HG02623 (cell line): ENCODE data around the gene ZNF117.
"Not testable (repeated sequence)": the region's sequence is repeated elsewhere in the genome, so short reads cannot be mapped to it uniquely, and the experiment has no call there.

ENCODE experiments used
- ATAC-seq: cut with Tn5 transposase; IDR thresholded peaks from one replicate; pipeline ENCODE4 v1.9.1; 2021; ENCODE audit warnings: moderate library complexity; ENCODE audit not compliant: unreplicated experiment

Gene ZNF117

DNA sequence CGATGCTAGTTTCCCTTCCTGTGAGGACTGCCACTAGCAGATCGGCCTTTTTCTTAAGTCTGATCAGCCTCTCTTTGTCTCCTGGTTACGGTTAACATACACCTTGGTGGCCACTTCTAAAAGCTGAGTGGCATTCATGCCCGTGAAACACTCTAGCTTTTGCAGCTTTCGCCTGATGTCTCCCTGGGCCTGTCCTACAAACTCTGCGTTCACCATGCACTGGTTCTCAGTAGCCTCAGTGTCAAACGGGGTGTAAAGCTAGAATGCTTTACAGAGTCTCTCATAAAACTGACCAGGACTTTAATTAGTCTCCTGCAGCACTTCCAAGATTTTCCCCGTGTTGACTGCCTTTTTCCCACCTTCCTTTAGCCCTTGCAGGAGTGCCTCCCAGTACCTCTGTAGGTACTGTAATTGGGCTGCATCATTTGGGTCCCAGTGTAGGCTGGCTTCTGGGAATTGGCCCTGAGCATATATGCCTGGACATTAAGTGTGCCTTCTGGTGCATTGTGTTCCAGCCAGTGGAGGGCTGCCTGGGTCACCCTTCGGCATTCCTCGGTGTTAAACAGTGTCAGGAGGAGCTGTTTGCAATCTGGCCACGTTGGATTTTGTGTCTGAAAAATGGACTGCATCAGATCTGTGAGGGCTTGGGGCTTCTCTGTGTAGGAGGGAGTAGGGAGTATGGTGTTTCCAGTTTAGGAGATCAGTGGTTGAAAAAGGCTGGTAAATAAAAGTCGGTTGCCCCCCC lies 6.5 kb upstream of the ZNF117 start:
- ATAC-seq, result no peak

DNA sequence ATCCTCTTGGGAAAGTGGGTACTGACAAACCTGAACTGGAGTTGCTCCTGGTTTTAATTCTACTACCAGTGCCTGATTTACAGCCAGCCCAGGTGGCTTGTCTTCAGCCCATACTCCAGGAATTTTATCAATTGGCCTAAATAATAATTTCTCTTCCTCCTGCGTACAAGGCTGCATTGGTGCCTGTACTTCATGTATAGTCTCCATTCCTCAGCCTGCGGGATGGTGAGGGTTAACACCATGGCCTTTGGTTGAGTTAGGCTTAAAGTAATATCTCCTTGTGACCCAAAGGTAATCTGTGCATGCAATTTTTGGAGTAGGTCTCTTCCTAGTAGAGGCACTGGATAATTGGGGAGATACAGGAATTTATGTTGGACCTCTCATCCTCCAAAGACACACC lies 5.5 kb upstream of the ZNF117 start:
- ATAC-seq, result no peak

DNA sequence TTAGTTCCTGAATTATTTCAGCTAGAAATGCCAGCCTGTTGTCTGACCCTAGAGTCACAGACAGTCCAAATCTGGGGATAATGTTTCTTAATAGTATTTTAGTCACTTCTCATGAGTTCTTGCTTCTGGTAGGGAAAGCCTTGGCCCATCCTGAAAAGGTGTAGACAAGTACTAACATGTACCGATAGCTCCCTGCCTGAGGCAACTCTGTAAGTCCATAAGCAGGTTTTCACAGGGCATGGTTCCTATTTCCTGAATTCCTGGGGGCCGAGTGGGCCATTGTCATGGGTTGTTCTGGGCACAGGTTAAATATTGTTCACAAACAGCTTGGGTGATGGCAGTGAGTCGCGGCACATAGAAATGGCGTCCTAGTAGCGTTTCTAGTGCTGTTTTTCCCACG lies 3.1 kb upstream of the ZNF117 start:
- ATAC-seq, result no peak

DNA sequence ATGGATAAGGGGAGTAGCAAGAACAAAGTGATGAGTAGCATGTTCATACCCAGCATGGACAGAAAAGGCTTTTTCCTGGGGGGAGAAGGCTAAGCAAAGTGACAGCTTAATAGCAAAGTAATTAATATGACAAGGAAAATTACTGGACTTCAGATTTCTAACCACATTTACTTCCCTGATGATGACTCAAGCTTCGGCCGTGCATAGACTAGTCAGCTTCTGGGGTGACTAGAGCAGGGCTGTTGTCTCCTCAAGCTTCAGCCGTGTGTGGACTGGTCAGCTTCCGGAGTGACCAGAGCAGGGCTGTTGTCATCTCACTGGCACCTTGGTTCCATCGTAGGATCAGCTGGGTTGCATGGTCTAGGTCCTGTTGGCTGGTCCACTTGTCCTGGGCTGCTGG lies 2.1 kb upstream of the ZNF117 start:
- no peak for ATAC-seq

DNA sequence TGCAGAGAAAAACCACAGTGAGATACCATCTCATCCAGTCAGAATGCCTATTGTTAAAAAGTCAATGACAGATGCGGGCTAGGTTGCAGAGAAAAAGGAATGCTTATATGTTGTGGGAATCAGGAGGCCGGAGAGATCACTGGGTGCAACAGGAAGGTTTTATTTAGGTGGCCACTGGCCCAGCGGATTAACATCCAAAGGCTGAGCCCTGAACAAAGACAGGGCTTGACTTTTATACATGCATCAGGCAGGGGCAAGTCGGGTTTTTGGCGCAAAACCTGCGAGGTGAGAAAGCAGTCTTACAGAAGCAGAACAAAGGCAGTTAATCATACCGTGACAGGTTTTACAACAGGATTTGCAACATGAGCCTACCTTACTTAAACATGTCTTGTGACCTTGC lies 620 bp downstream of the ZNF117 start:
- ATAC-seq, result no peak

DNA sequence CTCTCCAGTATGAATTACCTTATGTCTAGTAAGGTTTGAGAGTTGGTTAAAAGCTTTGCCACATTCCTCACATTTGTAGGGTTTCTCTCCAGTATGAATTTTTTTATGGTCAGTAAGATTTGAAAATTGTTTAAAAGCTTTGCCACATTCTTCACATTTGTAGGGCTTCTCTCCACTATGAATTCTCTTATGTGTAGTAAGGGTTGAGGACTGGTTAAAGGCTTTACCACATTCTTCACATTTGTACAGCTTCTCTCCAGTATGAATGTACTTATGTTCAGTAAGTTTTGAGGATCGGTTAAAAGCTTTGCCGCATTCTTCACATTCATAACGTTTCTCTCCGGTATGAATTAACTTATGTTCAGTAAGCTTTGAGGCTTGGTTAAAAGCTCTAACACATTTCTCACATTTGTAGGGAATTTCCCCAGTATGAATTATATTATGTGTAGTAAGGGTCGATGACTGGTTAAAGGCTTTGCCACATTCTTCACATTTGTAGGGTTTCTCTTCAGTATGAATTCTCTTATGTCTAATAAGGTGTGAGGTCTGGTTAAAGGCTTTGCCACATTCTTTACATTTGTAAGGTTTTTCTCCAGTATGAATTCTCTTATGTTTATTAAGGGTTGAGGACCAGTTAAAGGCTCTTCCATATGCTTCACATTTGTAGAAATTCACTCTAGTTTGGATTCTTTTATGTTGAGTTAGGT lies 12.2 kb downstream of the ZNF117 start:
- ATAC-seq, result no peak

DNA sequence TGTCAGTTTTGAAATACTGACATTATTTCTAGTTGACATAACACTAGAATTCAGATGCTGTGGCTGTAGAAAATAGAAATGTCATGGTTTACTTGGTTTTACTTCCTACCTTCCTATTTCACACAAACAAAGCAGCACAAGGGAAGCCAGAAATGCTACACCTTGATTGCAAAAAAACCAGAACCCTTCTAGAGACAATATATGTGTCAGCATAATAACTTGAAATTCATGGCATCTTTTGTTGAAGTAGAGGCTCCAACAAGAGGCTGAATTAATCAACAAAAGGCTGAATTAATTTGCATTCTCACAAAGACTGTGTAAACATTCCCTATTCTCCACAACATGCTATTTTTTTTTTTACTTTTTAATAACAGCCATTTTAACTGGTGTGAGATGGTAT lies 25.2 kb downstream of the ZNF117 start:
- ATAC-seq, result no peak

DNA sequence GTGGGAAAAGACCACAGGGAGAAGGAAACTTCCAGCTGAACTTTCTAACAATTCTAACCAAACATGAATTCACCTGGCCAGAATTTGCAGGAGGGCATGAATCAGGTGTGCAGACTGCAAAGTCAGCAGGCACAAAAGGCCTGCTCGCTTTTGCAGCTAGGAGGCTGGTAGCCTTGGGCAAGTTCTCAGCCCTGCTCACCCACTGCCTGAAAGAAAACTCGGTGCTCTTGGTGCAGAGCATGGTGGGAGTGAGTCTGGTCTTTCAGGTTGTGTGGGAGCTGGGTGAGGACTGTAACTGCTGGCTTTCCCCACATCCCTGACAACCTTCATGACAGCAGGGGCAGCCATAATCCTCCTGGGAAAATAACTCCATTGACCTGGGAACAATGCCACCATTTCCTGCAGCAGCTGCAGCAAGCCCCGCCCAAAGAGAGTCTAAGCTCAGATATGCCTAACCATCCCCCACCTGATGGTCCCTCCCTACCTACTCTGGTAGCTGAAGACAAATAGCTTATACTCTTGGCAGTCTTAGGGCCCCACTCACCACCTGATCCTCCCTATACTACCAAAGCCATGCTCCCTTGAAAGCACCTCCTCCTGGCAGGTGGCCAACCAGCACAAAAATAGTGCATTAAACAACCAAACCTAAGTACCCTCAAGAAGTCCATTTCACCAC lies 31.6 kb downstream of the ZNF117 start:
- no peak for ATAC-seq

DNA sequence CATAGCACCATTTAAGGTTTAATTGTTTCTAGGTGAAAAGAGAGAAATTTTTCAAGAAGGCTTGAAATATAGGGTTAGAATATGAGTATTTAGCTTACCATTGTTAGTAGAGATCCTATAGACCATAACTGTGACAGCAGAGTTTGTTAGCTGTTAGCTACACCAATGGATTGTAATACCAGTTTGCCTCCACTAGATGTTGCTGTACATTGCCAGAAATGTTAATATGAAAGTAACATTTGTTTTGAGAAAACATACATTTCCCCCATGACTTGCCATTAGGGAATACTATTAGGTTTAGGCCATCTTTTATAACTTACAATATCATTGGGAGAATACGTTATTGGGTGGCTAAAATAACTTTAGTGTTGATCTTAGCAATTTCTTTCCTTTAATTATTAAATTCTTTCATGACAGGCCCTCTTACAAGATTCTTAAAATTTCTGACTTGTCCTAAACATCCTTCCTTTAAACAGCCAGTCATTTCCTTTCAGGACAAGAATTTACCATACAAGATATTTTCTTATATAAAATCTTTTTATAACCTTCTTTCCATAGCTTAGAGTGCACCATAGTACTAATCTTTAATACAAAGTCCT lies 39.5 kb downstream of the ZNF117 start:
- ATAC-seq, result no peak

DNA sequence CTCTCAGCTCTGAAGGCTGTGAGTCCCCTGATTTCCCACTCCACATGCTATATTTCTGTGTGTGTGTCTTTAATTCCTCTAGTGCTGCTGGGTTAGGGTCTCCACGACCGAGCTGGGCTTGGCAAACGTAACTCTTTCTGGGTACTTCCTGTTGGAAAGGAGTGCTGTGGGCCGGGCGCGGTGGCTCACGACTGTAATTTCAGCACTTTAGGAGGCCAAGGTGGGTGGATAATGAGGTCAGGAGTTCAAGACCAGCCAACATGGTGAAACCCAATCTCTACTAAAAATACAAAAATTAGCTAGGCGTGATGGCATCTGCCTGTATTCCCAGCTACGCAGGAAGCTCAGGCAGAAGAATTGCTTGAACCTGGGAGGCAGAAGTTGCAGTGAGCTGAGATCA lies 40.2 kb downstream of the ZNF117 start:
- not testable (repeated sequence) for ATAC-seq

DNA sequence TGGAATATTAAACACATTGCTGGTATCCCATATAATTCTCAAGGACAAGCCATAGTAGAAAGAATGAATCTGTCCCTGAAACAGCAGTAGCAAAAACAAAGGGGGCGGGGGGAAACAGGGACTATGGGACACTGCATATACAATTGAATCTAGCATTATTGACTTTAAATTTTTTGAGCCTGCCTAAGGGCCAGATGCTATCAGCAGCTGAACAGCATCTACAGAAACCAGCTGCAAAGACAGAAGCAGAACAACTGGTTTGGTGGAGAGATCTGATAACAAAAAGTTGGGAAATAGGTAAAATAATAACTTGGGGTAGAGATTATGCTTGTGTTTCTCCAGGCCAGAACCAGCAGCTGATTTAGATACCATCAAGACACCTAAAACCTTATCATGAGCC lies 42.1 kb downstream of the ZNF117 start:
- not testable (repeated sequence) for ATAC-seq

DNA sequence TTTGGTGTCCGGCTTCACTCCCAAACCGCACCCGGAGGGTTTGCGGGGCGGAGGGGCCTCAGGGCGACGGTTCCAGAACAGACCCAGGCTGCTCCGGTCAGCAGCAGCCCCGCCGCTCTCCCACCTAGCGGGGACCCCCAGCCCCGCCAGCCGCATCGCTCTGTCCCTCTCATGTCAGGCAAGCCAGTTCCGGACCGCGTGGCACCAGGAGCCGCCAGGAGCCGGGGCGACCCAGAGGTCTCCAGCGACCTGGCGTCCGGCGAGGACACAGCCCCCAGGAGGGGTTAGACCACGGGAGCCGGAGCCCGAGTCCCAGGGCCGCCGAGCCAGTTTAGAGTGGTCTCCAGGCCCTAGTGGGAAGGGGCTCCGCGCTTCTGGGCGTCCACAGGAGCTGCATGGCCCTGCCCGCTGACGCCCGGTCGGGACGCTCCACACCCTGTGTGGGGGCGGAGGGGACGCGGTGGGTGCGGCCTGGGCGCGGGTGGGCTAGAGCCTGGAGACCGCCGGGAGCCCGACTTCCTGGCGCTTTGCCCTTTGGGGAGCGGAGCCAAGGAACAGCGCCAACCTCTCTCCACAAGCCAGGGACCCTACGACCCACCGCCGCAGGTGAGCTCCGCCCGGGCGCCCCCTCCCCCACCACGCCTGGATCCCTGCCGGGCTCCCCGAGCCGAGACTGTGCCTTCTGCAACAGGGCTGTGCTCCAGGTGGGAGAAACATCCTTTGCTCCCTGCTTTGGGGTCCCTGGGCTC lies 43.4 kb downstream of the ZNF117 start:
- ATAC-seq, result no peak

DNA sequence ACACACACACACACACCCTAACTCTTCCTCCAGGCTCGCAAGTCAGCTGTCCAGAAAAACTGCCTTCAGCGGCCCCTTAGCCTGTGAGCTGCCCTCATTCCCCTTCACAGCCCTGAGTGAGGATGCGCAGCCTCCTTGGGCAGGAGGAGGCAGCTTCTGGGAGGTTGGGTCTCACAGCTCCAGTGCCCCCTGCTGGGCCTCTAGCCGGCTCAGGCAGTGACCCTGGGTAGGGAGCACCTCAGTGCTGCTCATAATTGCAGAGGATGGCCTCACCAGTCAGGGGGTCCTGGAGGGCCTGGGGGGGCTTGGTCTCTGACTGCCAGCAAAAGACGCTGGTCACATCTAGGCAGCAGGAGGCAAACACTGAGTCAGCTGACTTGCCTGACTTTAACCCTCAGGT lies 44.1 kb downstream of the ZNF117 start:
- ATAC-seq, result no peak

DNA sequence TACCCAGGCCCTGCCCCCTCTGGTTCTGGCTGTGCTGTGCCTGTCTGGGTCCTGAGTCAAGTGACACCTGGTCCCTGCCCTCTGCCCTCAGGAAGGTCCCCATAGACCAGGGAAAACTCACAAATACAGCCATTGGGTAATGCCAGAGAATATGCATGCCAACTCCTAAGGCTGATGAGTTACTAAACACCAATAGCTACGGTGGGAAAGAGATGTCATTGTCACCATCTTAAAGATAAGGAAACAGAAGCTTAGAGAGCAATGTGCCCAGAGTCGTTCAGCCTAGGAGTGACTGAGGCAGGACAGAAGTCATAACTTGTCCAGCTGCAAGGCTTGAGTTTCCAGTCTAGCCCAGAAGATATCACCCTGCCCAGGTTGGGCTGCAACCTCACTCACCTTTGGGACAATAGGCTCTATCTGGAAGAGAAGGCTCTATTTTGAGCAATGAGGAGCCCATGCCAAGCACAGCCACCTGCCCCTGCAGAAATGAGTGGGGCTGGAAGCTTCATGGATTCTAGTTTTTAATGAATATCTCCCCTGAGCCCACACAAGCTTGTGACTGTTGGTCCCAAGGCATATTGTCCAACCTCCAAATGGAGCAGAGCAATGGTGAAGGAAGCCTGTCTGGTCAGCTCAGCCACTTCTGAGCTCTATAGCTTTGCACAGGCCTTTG lies 45.2 kb downstream of the ZNF117 start:
- ATAC-seq, result no peak

DNA sequence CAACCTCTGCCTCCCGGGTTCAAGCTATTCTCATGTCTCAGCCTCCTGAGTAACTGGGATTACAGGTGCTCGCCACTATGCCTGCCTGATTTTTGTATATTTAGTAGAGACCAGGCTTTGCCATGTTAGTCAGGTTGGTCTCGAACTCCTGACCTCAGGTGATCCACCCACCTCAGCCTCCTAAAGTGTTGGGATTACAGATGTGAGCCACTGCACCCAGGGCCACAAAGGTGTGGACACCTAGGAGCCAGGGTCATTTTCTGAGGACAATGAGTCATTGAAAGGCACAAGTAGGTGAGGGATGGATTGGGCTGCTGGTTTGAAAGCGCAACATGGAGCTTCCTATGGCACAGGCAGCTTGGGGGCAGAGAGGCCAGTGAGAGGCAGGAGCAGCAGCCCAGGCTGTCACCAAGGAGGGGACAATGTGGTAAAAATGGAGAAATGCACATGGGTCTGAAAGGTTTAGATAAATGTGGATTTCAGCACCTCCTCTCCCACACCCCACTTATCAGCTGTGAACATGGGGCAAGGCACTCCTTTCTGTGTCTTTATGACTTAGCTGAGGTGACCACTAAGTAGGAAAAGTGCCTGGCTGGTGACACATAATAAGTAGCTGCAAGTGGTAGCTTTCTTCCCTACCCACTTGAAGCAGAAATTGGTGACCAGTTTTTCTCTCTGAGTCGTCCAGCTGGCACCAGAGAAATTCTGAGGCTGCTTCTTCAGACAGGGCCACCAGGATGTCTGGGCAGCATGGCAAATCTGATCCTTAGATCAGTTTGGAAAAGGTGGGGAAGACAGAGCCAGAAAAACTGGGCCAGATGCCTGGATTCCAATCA lies 46.0 kb downstream of the ZNF117 start:
- not testable (repeated sequence) for ATAC-seq

DNA sequence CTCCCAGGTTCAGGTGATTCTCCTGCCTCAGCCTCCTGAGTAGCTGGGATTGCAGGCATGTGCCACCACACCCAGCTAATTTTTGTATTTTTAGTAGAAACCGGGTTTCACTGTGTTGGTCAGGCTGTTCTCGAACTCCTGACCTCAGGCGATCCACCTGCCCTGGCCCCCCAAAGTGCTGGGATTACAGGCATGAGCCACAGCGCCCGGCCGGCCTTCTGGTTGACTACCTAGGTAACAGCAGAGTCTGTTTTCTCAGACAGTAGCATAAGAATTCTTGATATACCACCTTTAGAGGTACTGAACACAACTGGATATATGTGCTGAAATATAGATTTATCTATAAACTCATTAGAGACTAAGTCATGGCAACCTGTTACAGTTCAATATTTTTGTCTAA lies 50.8 kb downstream of the ZNF117 start:
- ATAC-seq, result not testable (repeated sequence)

DNA sequence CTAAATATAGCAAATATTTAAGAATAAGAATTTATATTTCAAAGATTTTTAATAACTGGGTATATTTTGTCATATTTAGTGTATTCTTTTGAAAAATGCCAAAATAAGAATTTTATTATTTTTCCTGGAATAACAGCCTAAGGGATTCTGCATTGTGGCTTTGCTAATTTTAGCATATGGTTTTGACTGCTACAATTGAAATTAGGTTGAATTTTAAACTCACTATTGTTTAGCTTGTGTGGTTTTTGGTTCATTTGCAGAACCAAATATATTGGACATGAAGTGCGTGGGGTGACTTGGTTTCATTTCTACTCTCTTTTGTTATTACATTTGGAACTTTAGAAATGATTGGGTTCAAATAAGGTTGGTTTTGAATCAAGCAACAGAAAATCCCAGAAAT lies 52.3 kb downstream of the ZNF117 start:
- ATAC-seq, result no peak

DNA sequence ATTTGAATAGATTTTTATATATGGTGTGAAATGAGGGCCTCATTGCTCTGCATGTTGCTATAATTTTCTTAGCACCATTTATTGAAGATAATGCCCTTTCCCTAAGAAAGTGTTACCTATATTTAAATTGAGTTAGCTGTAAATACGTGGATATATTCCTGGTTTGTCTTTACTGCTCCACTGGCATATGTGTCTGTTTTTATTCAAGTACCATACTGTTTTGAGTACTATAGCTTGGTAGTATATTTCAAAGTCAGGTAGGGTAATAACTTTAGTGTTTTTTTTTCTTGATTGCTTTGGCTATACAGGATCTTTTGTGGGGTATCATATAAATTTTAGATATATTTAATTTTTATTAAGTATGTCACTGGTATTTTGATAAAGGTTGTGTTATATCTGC lies 56.4 kb downstream of the ZNF117 start:
- ATAC-seq, result no peak
